ENCODE measurements around the gene ACSM4. TPM values are rescaled to one million over a fixed set of nuclear protein-coding genes. Genes with fewer than 3 reads are reported as not detected.

The ACSM4 gene
- total and polyA plus RNA-seq, 2 donors (not counting 1 experiment from before 2014, with no cell fraction given) = not detected

DNA sequence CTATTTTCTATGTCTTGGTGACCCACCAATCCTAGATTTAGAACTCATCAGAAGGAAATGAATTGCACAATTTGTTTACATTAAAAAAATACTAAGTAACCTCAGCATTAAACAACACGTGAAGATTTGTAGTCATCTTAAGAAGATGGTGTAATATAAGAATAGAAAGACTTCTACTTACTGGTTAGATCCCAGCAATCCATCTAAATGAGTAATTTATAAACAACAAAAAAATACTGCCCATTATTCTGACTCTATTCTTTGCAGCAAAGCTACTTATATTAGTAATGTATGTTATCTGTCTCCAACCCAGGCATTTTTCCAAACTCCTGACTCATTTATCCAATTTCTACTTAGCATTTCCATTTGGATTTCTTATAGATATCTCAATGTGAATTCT lies 72.3 kb downstream of the ACSM4 start:
- no peaks in the 10 kb centered on the region for H3K4me1 Mint-ChIP-seq
- no CpG with 5 or more reads among the region's 1 CpG for WGBS (ENCODE audit: insufficient coverage)
- POLR2A ChIA-PET = no interaction called here

More for the DNA sequence above, 72.3 kb downstream of the ACSM4 start:
- Histone ChIP-seq H3K36me3 (replicated peaks in 1 of 2; ENCODE audit: control extremely low read depth in 1 of 2, control insufficient read depth in 1 of 2, extremely low read depth in 1 of 2, insufficient read depth in 2 of 2, low read length in 1 of 2) (no peaks in the 10 kb centered on the region), H4K20me1 (ENCODE audit: control insufficient read depth, insufficient read depth, low read length, poor library complexity, severe bottlenecking) (no peaks in the 10 kb centered on the region), H2AFZ (ENCODE audit: insufficient read depth, low read depth, low read length, poor library complexity, severe bottlenecking) (no peak overlapping the region), H3K79me2 (ENCODE audit: control insufficient read depth, insufficient read depth, low read length) (no peaks in the 10 kb centered on the region), H3K9ac (ENCODE audit: low read length) (no peak overlapping the region), H3K4me3 (ENCODE audit: control extremely low read depth in 1 of 5, extremely low read depth in 1 of 5, insufficient read depth in 1 of 5, low read depth in 2 of 5, low read length in 4 of 5) (no peak overlapping the region), H3K27ac (ENCODE audit: low read length in 2 of 2) (no peak overlapping the region), H3K9me3 (ENCODE audit: control extremely low read depth in 1 of 3, control insufficient read depth in 2 of 3, insufficient read depth in 1 of 3, low read length in 2 of 3) (no peaks in the 10 kb centered on the region), H3K4me2 (replicated peaks; ENCODE audit: low read depth, low read length, poor library complexity, severe bottlenecking) (no peak overlapping the region), H3K4me1 (ENCODE audit: control insufficient read depth in 2 of 2, insufficient read depth in 2 of 2, low read length in 2 of 2) (no peaks in the 10 kb centered on the region), H3K27me3 (replicated peaks in 1 of 4; ENCODE audit: control extremely low read depth in 1 of 4, control insufficient read depth in 3 of 4, insufficient read depth in 4 of 4, low read length in 3 of 4) (peaks cover 0 to 1% (median 0%) of the 10 kb centered on the region in 4 experiments)
- TF ChIP-seq, protein P1, sequence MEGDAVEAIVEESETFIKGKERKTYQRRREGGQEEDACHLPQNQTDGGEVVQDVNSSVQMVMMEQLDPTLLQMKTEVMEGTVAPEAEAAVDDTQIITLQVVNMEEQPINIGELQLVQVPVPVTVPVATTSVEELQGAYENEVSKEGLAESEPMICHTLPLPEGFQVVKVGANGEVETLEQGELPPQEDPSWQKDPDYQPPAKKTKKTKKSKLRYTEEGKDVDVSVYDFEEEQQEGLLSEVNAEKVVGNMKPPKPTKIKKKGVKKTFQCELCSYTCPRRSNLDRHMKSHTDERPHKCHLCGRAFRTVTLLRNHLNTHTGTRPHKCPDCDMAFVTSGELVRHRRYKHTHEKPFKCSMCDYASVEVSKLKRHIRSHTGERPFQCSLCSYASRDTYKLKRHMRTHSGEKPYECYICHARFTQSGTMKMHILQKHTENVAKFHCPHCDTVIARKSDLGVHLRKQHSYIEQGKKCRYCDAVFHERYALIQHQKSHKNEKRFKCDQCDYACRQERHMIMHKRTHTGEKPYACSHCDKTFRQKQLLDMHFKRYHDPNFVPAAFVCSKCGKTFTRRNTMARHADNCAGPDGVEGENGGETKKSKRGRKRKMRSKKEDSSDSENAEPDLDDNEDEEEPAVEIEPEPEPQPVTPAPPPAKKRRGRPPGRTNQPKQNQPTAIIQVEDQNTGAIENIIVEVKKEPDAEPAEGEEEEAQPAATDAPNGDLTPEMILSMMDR (IDR thresholded peaks at IDR 0.05) = no peak
- TF ChIP-seq EZH2 (IDR thresholded peaks at IDR 0.05; ENCODE audit: borderline replicate concordance, insufficient read depth, low read depth, low read length, poor library complexity, severe bottlenecking) = no peak
- no peak overlapping the region for H3K4me3 Mint-ChIP-seq
- H3K27ac Mint-ChIP-seq = no peak overlapping the region
- no peak for ATAC-seq (ENCODE audit: low read depth)
- H3K9me3 Mint-ChIP-seq (ENCODE audit: insufficient read depth) = no peaks in the 10 kb centered on the region
- H3K27me3 Mint-ChIP-seq = peaks cover 27% of the 10 kb centered on the region
- no peak for DNase-seq
- CTCF ChIA-PET = no interaction called here
- intact Hi-C loops (cut with micrococcal nuclease) = no loop called here

Other genes starting within 250 kb of the ACSM4 start
- gene C1S, start 243.4 kb upstream of the ACSM4 start, total RNA-seq = 0.64 and 0.78 TPM in 2 replicates
- gene C1S, start 243.4 kb upstream of the ACSM4 start, polyA plus RNA-seq = 0.21 and 2.3 TPM in 2 replicates
- gene C1R, start 211.6 kb upstream of the ACSM4 start, total RNA-seq = 1.2 and 2.0 TPM in 2 replicates
- 1.5 and 3.1 TPM in 2 replicates for gene C1R, start 211.6 kb upstream of the ACSM4 start, polyA plus RNA-seq
- 24.9 and 28.9 TPM in 2 replicates for gene C1RL, start 194.9 kb upstream of the ACSM4 start, total RNA-seq
- 13.5 and 14.3 TPM in 2 replicates for gene C1RL, start 194.9 kb upstream of the ACSM4 start, polyA plus RNA-seq
- gene RBP5, start 175.2 kb upstream of the ACSM4 start, total RNA-seq = 0.63 and 1.1 TPM in 2 replicates
- gene RBP5, start 175.2 kb upstream of the ACSM4 start, polyA plus RNA-seq = 0.74 TPM in 1 of 2 replicates, not detected in the other
- gene CLSTN3, start 173.7 kb upstream of the ACSM4 start, total RNA-seq = 36.5 and 41.2 TPM in 2 replicates
- gene CLSTN3, start 173.7 kb upstream of the ACSM4 start, polyA plus RNA-seq = 23.1 and 31.7 TPM in 2 replicates
- gene PEX5, start 114.4 kb upstream of the ACSM4 start, total RNA-seq = 32.5 and 35.0 TPM in 2 replicates
- 11.4 and 14.7 TPM in 2 replicates for gene PEX5, start 114.4 kb upstream of the ACSM4 start, polyA plus RNA-seq
- gene CD163L1, start 140.1 kb downstream of the ACSM4 start, total RNA-seq = 0.32 TPM in 1 of 2 replicates, not detected in the other
- gene CD163L1, start 140.1 kb downstream of the ACSM4 start, polyA plus RNA-seq = not detected in 2 replicates
- 1.1 and 2.2 TPM in 2 replicates for gene CD163, start 199.7 kb downstream of the ACSM4 start, total RNA-seq
- 0.39 and 1.8 TPM in 2 replicates for gene CD163, start 199.7 kb downstream of the ACSM4 start, polyA plus RNA-seq